ENCODE results near the gene CEP72.

GRCh38 chr5:579746-580366 is 32.3 kb upstream of the CEP72 start:
- TF ChIP-seq POLR2A (IDR thresholded peaks at IDR 0.05), result no peak
- TF ChIP-seq, protein P1, sequence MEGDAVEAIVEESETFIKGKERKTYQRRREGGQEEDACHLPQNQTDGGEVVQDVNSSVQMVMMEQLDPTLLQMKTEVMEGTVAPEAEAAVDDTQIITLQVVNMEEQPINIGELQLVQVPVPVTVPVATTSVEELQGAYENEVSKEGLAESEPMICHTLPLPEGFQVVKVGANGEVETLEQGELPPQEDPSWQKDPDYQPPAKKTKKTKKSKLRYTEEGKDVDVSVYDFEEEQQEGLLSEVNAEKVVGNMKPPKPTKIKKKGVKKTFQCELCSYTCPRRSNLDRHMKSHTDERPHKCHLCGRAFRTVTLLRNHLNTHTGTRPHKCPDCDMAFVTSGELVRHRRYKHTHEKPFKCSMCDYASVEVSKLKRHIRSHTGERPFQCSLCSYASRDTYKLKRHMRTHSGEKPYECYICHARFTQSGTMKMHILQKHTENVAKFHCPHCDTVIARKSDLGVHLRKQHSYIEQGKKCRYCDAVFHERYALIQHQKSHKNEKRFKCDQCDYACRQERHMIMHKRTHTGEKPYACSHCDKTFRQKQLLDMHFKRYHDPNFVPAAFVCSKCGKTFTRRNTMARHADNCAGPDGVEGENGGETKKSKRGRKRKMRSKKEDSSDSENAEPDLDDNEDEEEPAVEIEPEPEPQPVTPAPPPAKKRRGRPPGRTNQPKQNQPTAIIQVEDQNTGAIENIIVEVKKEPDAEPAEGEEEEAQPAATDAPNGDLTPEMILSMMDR (IDR thresholded peaks at IDR 0.05), result no peak
